Hematopoietic multipotent progenitor cell treated with erythropoietin and hydrocortisone succinate and interleukin-3 and kit ligand, for 8 days (in vitro differentiated cells): ENCODE results near the gene RABGAP1.
A peak's percentile ranks its signal among the peaks of the same experiment; 100 is the strongest.

Experiments
- DNase-seq: peaks from one replicate; pipeline ENCODE4 v3.0.0-alpha.2; 2015

Gene RABGAP1

GRCh38 chr9:122944960-122945888, 4.4 kb downstream of the RABGAP1 start:
- no peak for DNase-seq

- DNase-seq: no peak
These were observed 5.7 kb downstream of the RABGAP1 start for GRCh38 chr9:122946461-122947005.

- DNase-seq: no peak
These were observed 7.5 kb downstream of the RABGAP1 start for GRCh38 chr9:122948313-122948712.

- no peak for DNase-seq
These were observed 8.9 kb downstream of the RABGAP1 start for GRCh38 chr9:122949696-122950095.

- no peak for DNase-seq
These were observed 9.4 kb downstream of the RABGAP1 start for GRCh38 chr9:122950263-122950662.

DNA sequence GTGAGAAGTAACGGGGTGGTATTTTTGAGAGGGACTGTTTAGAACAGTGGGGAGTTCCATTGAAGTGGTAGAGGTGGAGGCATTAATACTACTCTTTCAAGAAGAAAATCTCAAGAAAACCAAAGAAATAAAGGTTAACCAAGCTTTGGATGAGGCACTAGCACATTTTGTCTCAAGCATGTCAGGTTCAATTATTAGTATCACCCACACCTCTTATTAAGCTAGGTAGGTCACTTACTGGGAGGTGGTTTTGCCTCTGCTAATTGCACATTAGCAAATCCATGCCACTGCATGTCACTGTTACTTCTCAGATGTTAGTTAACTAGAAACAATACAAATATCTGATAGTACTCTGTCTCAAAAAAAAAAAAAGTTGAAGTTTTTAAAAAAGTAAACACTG, 10.2 kb downstream of the RABGAP1 start:
- no peak for DNase-seq

DNA sequence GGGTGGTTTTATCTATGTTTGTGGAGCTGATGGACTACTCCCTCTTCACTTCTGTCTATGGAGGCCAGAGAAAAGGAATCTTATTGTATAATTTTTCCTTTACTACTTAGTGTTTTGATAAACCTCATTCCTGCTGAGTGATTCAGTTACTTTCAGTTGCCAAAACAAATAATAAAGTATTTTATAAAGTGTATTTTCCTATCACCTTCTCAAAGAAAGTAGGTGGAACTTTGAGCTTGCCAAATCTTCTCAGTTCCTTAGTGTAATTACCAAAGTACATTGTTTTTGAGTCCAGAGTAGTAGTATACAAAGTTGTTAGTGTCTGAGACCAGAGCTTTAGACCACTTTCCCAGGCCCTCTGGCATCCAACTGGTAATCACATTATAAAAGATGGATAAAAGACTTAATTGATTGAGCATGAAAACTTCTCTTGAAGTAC, 13.5 kb downstream of the RABGAP1 start:
- DNase-seq: no peak

DNA sequence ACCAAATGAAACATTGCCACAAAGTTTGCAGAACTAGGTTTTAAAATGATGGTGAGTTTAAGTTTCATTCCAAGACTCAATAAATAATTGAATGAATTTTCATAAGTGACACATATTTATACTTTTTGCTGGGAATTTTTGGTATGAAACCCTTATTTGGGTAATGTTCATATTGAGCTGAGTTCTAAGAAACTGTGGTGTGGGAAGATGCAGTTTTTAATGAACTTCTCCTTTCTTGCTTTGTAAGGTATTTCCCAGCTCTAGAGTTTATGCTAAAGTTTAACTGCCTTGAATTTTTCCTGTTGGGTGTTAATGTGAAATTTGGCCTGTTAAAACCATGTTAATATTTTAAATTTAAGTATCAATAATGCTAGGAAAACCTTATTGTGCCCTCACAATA, 15.1 kb downstream of the RABGAP1 start:
- no peak for DNase-seq

- no peak for DNase-seq
These were observed 20.3 kb downstream of the RABGAP1 start for GRCh38 chr9:122961139-122961538.

GRCh38 chr9:122975196-122975595, 34.4 kb downstream of the RABGAP1 start:
- DNase-seq: no peak

DNA sequence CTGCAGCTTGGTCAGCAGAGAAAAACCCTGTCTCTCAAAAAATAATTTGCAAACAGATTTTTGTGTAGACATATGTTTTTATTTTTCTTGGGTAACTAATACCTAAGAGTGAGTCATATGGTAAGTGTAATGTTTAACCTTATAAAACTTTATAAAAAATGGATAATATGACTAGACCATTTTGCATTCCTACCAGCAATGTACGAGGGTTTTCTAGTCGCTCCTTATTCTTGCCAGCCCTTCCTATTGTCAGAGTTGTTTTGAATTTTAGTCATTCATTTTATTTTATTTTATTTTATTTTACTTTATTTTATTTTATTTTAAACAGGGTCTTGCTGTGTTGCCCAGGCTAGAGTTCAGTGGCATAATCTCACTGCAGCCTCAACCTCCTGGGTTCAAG, 37.8 kb downstream of the RABGAP1 start:
- no peak for DNase-seq

DNA sequence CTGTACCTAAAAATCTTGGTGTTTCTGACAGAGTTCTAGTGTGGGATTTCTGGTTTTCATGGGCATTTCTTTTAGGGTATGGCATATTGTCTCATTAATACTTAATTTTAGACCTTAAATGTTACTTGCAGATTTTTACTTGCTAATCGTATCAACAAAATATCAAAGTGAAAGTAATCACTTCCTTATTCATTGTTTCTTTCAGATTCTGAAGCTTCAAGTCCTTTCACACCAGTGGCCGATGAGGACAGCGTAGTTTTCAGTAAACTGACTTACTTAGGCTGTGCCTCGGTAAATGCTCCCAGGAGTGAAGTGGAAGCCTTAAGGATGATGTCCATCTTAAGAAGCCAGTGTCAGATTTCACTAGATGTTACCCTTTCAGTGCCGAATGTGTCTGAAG, 45.2 kb downstream of the RABGAP1 start:
- no peak for DNase-seq

DNA sequence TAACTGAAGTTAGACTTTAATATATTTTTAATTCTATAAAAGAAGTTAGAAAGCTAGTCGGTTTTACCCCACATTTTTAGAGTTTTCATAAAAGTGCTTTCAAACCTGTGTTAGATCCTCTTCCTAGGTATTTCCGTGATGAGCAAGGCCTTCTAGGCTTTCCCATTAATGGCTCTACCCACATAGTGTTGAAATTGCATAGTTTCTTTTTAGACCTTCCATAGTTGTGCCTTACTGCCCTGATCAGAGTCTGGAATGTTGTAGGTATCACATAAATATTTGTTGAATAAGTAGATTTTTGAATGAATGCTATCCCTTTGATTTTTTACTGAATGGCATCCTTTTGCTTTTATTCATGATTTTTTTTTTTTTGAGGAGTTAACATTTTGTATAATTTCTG, 47.3 kb downstream of the RABGAP1 start:
- DNase-seq: no peak

DNA sequence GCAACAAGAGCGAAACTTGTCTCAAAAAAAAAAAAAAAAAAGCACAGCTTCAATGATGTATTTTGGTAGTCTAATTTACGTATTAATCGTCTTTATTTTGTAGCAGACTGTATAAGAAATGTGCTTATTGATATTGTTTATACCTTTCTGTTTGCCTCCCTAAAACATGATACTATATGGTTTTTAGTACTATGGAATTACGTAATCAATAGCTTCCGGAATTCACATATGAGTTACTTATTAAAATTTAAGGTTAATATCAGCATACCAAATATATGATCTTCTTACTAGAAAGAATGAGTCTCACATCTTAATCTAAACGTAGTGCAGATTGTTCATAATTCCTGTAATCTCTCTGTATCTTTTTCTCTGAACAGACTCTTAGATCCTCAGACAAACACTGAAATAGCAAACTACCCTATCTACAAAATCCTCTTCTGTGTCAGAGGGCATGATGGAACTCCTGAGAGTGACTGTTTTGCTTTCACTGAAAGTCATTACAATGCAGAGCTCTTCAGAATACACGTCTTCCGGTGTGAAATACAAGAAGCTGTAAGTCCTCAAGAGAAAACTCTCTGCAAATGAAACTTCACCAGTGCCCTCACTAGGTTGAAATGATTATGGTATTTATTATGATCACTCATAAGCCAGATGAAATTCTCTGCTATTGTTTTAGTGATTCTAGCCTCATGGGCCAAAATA, 48.3 kb downstream of the RABGAP1 start:
- DNase-seq: no peak

- DNase-seq: peak; percentile 79
These were observed 50.6 kb downstream of the RABGAP1 start for GRCh38 chr9:122991370-122991830.

DNA sequence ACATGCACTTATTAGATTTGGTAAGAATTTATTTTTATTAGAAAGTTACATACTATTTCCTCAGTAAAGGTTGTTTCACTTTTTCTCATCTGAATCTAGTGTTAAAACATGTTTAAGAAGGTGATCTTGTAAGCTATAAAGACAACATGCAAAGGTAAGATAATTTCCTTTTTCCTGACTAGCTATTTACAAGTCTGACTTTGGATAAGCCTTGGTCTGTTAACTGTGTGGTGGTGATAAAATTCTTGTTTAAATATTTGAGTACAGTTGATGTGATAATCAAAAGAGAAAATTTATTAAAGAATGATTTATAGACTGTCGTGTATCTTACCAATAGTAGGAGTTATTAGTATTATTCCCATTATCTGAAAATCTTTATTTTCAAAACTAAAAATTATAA, 55.8 kb downstream of the RABGAP1 start:
- peak; percentile 57 for DNase-seq

DNA sequence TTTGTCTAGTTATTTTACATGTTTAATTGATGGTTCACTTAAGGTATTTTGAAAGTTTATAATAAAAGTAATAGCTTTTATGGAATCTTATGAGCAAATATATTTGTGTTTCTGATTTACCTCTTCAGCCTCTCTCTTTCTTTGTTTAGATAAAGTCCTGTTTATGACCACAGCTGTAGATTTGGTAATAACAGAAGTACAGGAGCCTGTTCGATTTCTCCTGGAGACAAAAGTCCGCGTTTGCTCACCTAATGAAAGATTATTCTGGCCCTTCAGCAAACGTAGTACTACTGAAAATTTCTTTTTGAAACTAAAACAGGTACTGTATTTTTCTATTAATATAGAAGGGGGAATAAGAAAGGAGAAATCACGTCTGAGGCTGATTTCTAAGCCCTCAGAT, 57.6 kb downstream of the RABGAP1 start:
- DNase-seq: no peak

- DNase-seq: no peak
These were observed 59.7 kb downstream of the RABGAP1 start for GRCh38 chr9:123000371-123001068.

DNA sequence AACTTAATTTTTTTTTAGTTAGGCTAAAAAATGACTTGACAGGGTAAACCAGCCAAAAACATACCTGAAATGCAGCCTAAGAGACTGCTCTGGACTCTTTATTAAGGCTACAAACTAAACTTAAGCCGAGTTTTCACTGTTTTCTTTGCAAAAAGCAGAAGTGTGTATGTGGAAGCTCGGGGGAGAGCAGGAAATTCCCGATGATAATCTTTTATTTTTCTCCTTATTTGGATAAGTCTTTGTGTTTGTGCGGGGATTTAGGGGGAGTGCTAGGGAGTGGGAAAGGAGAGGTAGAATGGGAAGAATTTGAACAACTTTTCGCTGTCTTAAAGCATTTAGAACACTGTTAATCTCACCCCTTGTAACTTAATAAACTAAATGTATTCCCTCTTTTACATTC, 61.9 kb downstream of the RABGAP1 start:
- DNase-seq: no peak

DNA sequence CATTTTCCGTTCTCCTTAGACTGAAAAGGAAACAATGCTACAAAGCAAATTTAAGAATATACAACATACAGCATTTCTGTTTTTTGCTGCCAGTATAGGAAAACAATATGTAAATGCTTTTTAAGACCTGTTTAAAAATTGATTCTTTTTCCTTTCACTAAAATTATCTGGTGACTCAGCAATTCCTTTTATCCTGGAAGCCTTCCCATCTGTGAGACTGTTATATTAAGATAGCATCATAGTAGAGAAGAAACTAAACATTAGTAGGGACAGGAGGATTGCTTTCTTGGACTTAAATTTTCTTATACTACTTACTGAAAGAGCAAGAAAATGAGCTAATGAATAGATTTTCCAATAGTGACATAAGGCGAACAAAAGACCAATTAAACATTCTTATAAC, 62.6 kb downstream of the RABGAP1 start:
- peak; percentile 64 for DNase-seq

DNA sequence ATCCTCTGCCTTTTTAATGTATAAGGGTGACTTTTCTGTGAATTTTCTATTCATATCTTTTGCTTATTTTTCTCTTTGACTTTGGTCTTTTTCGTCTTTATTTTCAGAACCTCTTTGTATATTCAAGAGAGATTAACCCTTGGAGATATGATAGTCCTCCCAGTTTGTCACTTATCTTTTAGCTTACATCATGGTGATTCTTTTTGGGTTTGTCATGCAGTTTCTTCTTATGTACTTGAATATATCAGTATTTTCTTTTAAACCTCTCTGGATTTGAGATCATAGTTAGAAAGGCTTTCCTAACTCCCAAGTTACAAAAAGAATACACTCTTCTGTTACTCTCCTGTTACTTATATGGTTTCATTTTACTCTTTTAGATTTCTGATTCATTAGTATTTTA, 65.1 kb downstream of the RABGAP1 start:
- DNase-seq: no peak

- no peak for DNase-seq
These were observed 66.4 kb downstream of the RABGAP1 start for GRCh38 chr9:123007269-123007668.

GRCh38 chr9:123008909-123009308, 68.1 kb downstream of the RABGAP1 start:
- no peak for DNase-seq
